Neuronal stem cell (in vitro differentiated cells): ENCODE data around the gene PLD2.

ENCODE experiments used
- DNase-seq: peaks from one replicate; pipeline ENCODE4 v3.0.0-alpha.2; 2013; ENCODE audit warnings: low spot score
- H2AFZ ChIP-seq: one replicate; pipeline ENCODE4 v1.6.1; 2013; ENCODE audit warnings: mild to moderate bottlenecking, low read length, inconsistent platforms
- H2AK5ac ChIP-seq: 2 replicates; pipeline ENCODE4 v1.6.1; 2013; ENCODE audit warnings: low read depth, mild to moderate bottlenecking, inconsistent platforms, low read length, moderate library complexity, mixed read lengths
- H2BK120ac ChIP-seq: 2 replicates; pipeline ENCODE4 v1.6.1; 2013; ENCODE audit warnings: low read depth, mild to moderate bottlenecking, inconsistent platforms, low read length, moderate library complexity, mixed read lengths
- H2BK12ac ChIP-seq: one replicate; pipeline ENCODE4 v1.6.1; 2013; ENCODE audit warnings: low read length, inconsistent platforms
- H2BK15ac ChIP-seq: 2 replicates; pipeline ENCODE4 v1.6.1; 2013; ENCODE audit warnings: mild to moderate bottlenecking, low read length, inconsistent platforms, mixed read lengths
- H2BK5ac ChIP-seq: one replicate; pipeline ENCODE4 v1.6.1; 2013; ENCODE audit warnings: inconsistent platforms, mild to moderate bottlenecking, low read length, moderate library complexity
- H3K14ac ChIP-seq: one replicate; pipeline ENCODE4 v1.6.1; 2013; ENCODE audit warnings: low read length, inconsistent platforms
- H3K18ac ChIP-seq: 2 replicates; pipeline ENCODE4 v1.6.1; 2013; ENCODE audit warnings: low read length, inconsistent platforms
- H3K23ac ChIP-seq: 2 replicates; pipeline ENCODE4 v1.6.1; 2013; ENCODE audit warnings: low read depth, mild to moderate bottlenecking, mixed read lengths, low read length, inconsistent platforms; ENCODE audit not compliant: poor library complexity
- H3K27ac ChIP-seq: replicated peaks from 3 replicates; pipeline ENCODE4 v1.5.1; 2013; ENCODE audit warnings: low read length, inconsistent platforms
- H3K27me3 ChIP-seq, 3 experiments: 2 replicates each; pipeline ENCODE4 v1.6.1; 2013; ENCODE audit warnings: low read length in 3 of 3, mild to moderate bottlenecking in 2 of 3, inconsistent platforms in 1 of 3, low read depth in 1 of 3, mixed read lengths in 1 of 3, moderate library complexity in 1 of 3; ENCODE audit not compliant: control insufficient read depth in 3 of 3, insufficient read depth in 3 of 3
- H3K36me3 ChIP-seq, 2 donors: replicated peaks in 1 of 2; 2 replicates each; pipeline ENCODE4 v1.6.1; 2013; ENCODE audit warnings: low read length in 2 of 2; ENCODE audit not compliant: control insufficient read depth in 2 of 2, insufficient read depth in 2 of 2
- H3K4ac ChIP-seq: 2 replicates; pipeline ENCODE4 v1.6.1; 2013; ENCODE audit warnings: inconsistent platforms, mild to moderate bottlenecking, low read length, moderate library complexity
- H3K4me1 ChIP-seq, 2 donors: 1 replicate in 1 of 2; 2 replicates in 1 of 2; pipeline ENCODE4 v1.6.1; 2013; ENCODE audit warnings: low read length in 2 of 2, low read depth in 1 of 2; ENCODE audit not compliant: control insufficient read depth in 2 of 2, insufficient read depth in 1 of 2
- H3K4me2 ChIP-seq: one replicate; pipeline ENCODE4 v1.6.1; 2013; ENCODE audit warnings: mild to moderate bottlenecking, low read length, inconsistent platforms; ENCODE audit not compliant: insufficient read depth, poor library complexity, severe bottlenecking
- H3K4me3 ChIP-seq, 2 donors: 2 replicates each; pipeline ENCODE4 v1.5.1; 2013; ENCODE audit warnings: low read length in 2 of 2, mild to moderate bottlenecking in 2 of 2, inconsistent platforms in 1 of 2, moderate library complexity in 1 of 2
- H3K79me1 ChIP-seq: one replicate; pipeline ENCODE4 v1.6.1; 2013; ENCODE audit warnings: low read depth, mild to moderate bottlenecking, inconsistent platforms, low read length, moderate library complexity
- H3K9ac ChIP-seq: one replicate; pipeline ENCODE4 v1.6.1; 2013; ENCODE audit warnings: mild to moderate bottlenecking, low read depth, low read length, inconsistent platforms; ENCODE audit not compliant: poor library complexity
- H3K9me3 ChIP-seq, 2 donors: replicated peaks in 1 of 2; 2 replicates each; pipeline versions ENCODE3 to v1.6.1; 2013; ENCODE audit warnings: low read length in 2 of 2, mild to moderate bottlenecking in 2 of 2, inconsistent platforms in 1 of 2, low read depth in 1 of 2, mixed read lengths in 1 of 2, moderate library complexity in 1 of 2; ENCODE audit not compliant: control insufficient read depth in 2 of 2, insufficient read depth in 1 of 2
- H4K8ac ChIP-seq: one replicate; pipeline ENCODE4 v1.6.1; 2013; ENCODE audit warnings: low read depth, mild to moderate bottlenecking, inconsistent platforms, low read length, moderate library complexity
- H4K91ac ChIP-seq: one replicate; pipeline ENCODE4 v1.6.1; 2013; ENCODE audit warnings: low read length, low read depth, mild to moderate bottlenecking, inconsistent platforms; ENCODE audit not compliant: poor library complexity
- WGBS, 2 donors: extraction: QIAGEN DNeasy Blood & Tissue Kit; methylation state at CpG; one replicate each; pipeline ENCODE4 v1.1.7; 2013; ENCODE audit warnings: missing lambda C conversion rate in 2 of 2, mixed read lengths in 1 of 2; ENCODE audit not compliant: insufficient read length in 2 of 2, insufficient replicate concordance in 1 of 2; ENCODE audit errors: extremely low coverage in 2 of 2; 5-methylcytosine and 5-hydroxymethylcytosine counted together

PLD2 gene

GRCh38 chr17:4806456-4806776, 536 bp upstream of the PLD2 start:
- Histone ChIP-seq H2BK15ac (no peak overlapping the region), H4K8ac (no peak overlapping the region), H3K9ac (no peak overlapping the region), H3K14ac (no peak overlapping the region), H3K27me3 (no peaks in the 10 kb centered on the region), H3K36me3 (peaks cover 11 to 28% of the 10 kb centered on the region in 2 donors), H3K9me3 (no peaks in the 10 kb centered on the region), H2BK5ac (no peak overlapping the region), H3K4me1 (peaks cover 3 to 4% of the 10 kb centered on the region in 2 donors), H2BK12ac (no peak overlapping the region), H2AFZ (peak overlapping the region; percentile 98), H3K79me1 (peaks cover 8% of the 10 kb centered on the region), H3K4me2 (peak overlapping the region; percentile 78), H3K18ac (peak overlapping the region; percentile 94), H3K27ac (no peak overlapping the region), H2AK5ac (no peak overlapping the region), H3K23ac (no peak overlapping the region), H3K4me3 (peak overlapping the region; percentile 72 to 89), H4K91ac (no peak overlapping the region), H3K4ac (no peak overlapping the region), H2BK120ac (no peak overlapping the region)
- DNase-seq, result no peak
- no CpG with 5 or more reads among the region's 16 CpGs for WGBS, 2 donors

DNA sequence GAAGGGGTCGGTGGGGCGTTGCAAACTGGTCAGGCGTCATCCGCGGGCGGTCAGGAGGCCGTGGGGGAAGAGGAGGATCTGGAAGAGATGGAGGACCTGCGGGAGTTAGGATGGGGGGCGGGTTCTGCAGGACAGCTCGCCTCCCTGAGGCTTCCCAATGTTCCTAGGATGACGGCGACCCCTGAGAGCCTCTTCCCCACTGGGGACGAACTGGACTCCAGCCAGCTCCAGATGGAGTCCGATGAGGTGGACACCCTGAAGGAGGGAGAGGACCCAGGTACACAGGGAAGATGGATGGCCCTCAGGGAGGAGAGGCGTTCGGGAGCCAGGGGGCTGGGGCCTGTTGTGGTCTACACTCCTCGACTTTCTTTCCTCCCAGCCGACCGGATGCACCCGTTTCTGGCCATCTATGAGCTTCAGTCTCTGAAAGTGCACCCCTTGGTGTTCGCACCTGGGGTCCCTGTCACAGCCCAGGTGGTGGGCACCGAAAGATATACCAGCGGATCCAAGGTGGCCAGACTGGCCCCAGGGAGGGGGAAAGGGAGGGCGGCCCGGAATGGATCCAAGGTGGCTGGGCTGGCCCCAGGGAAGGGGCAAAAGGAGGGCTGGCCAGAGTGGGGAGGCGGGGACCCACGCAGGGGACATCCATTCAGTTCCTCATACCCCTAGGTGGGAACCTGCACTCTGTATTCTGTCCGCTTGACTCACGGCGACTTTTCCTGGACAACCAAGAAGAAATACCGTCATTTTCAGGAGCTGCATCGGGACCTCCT, 839 bp downstream of the PLD2 start:
- Histone ChIP-seq H3K9me3 (no peaks in the 10 kb centered on the region), H3K4me3 (peak overlapping the region; percentile 72 to 84), H3K36me3 (peaks cover 14 to 32% of the 10 kb centered on the region in 2 donors), H2BK5ac (peak overlapping the region; percentile 44), H2BK15ac (peak overlapping the region; percentile 19), H3K9ac (peak overlapping the region; percentile 79), H3K18ac (peak overlapping the region; percentile 83), H3K4me1 (peaks cover 3 to 4% of the 10 kb centered on the region in 2 donors), H2BK12ac (peak overlapping the region; percentile 41), H2AK5ac (peak overlapping the region; percentile 11), H3K27ac (no peak overlapping the region), H3K14ac (peak overlapping the region; percentile 97), H4K91ac (no peak overlapping the region), H3K4me2 (peak overlapping the region; percentile 66), H3K27me3 (no peaks in the 10 kb centered on the region), H2BK120ac (peak overlapping the region; percentile 1), H4K8ac (no peak overlapping the region), H2AFZ (peak overlapping the region; percentile 98), H3K79me1 (peaks cover 8% of the 10 kb centered on the region), H3K4ac (peak overlapping the region; percentile 95), H3K23ac (peak overlapping the region; percentile 17)
- DNase-seq, result no peak
- WGBS, 2 donors, result no CpG with 5 or more reads among the region's 32 CpGs

DNA sequence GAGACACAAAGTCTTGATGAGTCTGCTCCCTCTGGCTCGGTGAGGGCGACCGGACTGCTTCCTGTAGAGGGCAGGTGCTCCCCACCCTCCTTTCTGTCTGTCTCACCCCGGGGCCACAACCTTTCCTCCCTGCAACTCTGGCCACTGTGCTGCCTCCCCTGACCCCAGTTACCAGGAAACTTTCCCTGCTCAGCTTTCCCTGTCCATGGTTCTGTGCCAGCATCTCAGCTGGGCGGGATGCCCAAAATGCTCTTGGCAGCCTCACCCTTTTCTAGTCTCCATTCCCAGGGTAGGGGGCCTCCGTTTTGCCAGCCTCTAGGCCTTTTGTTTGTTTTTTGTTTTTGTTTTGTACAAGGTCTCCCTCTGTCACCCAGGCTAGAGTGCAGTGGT, 1.4 kb downstream of the PLD2 start:
- Histone ChIP-seq H3K18ac (no peak overlapping the region), H2BK12ac (no peak overlapping the region), H3K14ac (no peak overlapping the region), H3K27ac (no peak overlapping the region), H4K8ac (no peak overlapping the region), H2BK120ac (no peak overlapping the region), H3K79me1 (peaks cover 8% of the 10 kb centered on the region), H2BK5ac (peak overlapping the region; percentile 44), H3K9me3 (no peaks in the 10 kb centered on the region), H3K9ac (peak overlapping the region; percentile 79), H3K4me1 (peaks cover 3 to 4% of the 10 kb centered on the region in 2 donors), H2BK15ac (peak overlapping the region; percentile 19), H3K36me3 (peaks cover 14 to 36% of the 10 kb centered on the region in 2 donors), H3K4me3 (no peak overlapping the region), H2AFZ (no peak overlapping the region), H3K23ac (peak overlapping the region; percentile 17), H3K4me2 (no peak overlapping the region), H4K91ac (no peak overlapping the region), H3K4ac (no peak overlapping the region), H3K27me3 (no peaks in the 10 kb centered on the region), H2AK5ac (no peak overlapping the region)
- DNase-seq, result no peak
- no CpG with 5 or more reads among the region's 6 CpGs for WGBS, 2 donors

- Histone ChIP-seq H3K27ac (no peak overlapping the region), H3K36me3 (peaks cover 30 to 58% of the 10 kb centered on the region in 2 donors), H2AK5ac (no peak overlapping the region), H2BK120ac (no peak overlapping the region), H2AFZ (no peak overlapping the region), H3K79me1 (peaks cover 10% of the 10 kb centered on the region), H3K4me2 (no peak overlapping the region), H3K27me3 (no peaks in the 10 kb centered on the region), H3K23ac (no peak overlapping the region), H3K4me3 (no peak overlapping the region), H3K18ac (no peak overlapping the region), H3K14ac (no peak overlapping the region), H3K9ac (no peak overlapping the region), H2BK5ac (no peak overlapping the region), H3K4me1 (peaks cover 3 to 4% of the 10 kb centered on the region in 2 donors), H4K91ac (no peak overlapping the region), H2BK15ac (no peak overlapping the region), H4K8ac (no peak overlapping the region), H3K4ac (no peak overlapping the region), H2BK12ac (no peak overlapping the region), H3K9me3 (no peaks in the 10 kb centered on the region)
- no peak for DNase-seq
- WGBS, 2 donors, result no CpG with 5 or more reads among the region's 13 CpGs
Observed at GRCh38 chr17:4810696-4811290, 3.8 kb downstream of the PLD2 start.
